Right hindlimb (tissue), 1 donor: ENCODE data around the gene NPR2.

Source experiments
- DNase-seq: peaks from one replicate; pipeline ENCODE4 v3.0.0-alpha.2; 2018

NPR2 gene

GRCh38 chr9:35834260-35835215, 43.1 kb downstream of the NPR2 start:
- DNase-seq = no peak

GRCh38 chr9:35835216-35835632, 43.8 kb downstream of the NPR2 start:
- DNase-seq = no peak

- no peak for DNase-seq
Observed at GRCh38 chr9:35835766-35836165, 44.4 kb downstream of the NPR2 start.

GRCh38 chr9:35836595-35836994, 45.2 kb downstream of the NPR2 start:
- DNase-seq = no peak

- no peak for DNase-seq
Observed at GRCh38 chr9:35839926-35840325, 48.5 kb downstream of the NPR2 start.

GRCh38 chr9:35840881-35841644, 49.7 kb downstream of the NPR2 start:
- no peak for DNase-seq

- DNase-seq = no peak
Observed at GRCh38 chr9:35841645-35841900, 50.2 kb downstream of the NPR2 start.

GRCh38 chr9:35842020-35842745, 50.8 kb downstream of the NPR2 start:
- no peak for DNase-seq

GRCh38 chr9:35842795-35843194, 51.4 kb downstream of the NPR2 start:
- no peak for DNase-seq

- DNase-seq = peak; percentile 72
Observed at GRCh38 chr9:35844628-35845270, 53.4 kb downstream of the NPR2 start.

GRCh38 chr9:35845824-35846771, 54.7 kb downstream of the NPR2 start:
- DNase-seq = no peak

- DNase-seq = no peak
Observed at GRCh38 chr9:35847792-35848572, 56.6 kb downstream of the NPR2 start.

- DNase-seq = peak; percentile 4
Observed at GRCh38 chr9:35852267-35852815, 61.0 kb downstream of the NPR2 start.

GRCh38 chr9:35852876-35853865, 61.8 kb downstream of the NPR2 start:
- no peak for DNase-seq

- no peak for DNase-seq
Observed at GRCh38 chr9:35854091-35854762, 62.8 kb downstream of the NPR2 start.

- DNase-seq = no peak
Observed at GRCh38 chr9:35856206-35856605, 64.8 kb downstream of the NPR2 start.

GRCh38 chr9:35856882-35857281, 65.5 kb downstream of the NPR2 start:
- DNase-seq = no peak

- no peak for DNase-seq
Observed at GRCh38 chr9:35858458-35858857, 67.1 kb downstream of the NPR2 start.
